Osteoblast (primary cell): ENCODE measurements around the gene DHX32. TPM values are rescaled to one million over a fixed set of nuclear protein-coding genes. Genes with fewer than 3 reads are reported as not detected.

ENCODE experiments used
- DNase-seq: peaks from one replicate; pipeline ENCODE4 v3.0.0; 2011; ENCODE audit warnings: low spot score, mixed read lengths; ENCODE audit not compliant: insufficient read length; ENCODE audit errors: missing footprints
- H2AFZ ChIP-seq: 2 replicates; pipeline ENCODE4 v1.6.0; 2011; ENCODE audit warnings: mild to moderate bottlenecking, low read length
- H3K27ac ChIP-seq: 2 replicates; pipeline ENCODE4 v1.5.1; 2011; ENCODE audit warnings: mild to moderate bottlenecking, low read depth, low read length, moderate library complexity
- H3K27me3 ChIP-seq: 2 replicates; pipeline ENCODE4 v1.6.0; 2012; ENCODE audit warnings: mild to moderate bottlenecking, control low read depth, inconsistent platforms, low read length, moderate library complexity; ENCODE audit not compliant: insufficient read depth
- H3K36me3 ChIP-seq: 2 replicates; pipeline ENCODE4 v1.5.1; 2011; ENCODE audit warnings: mild to moderate bottlenecking, low read length, control low read depth, moderate library complexity; ENCODE audit not compliant: insufficient read depth
- H3K4me1 ChIP-seq: 2 replicates; pipeline ENCODE4 v1.5.1; 2011; ENCODE audit warnings: mild to moderate bottlenecking, low read length, control low read depth, moderate library complexity; ENCODE audit not compliant: insufficient read depth
- H3K4me2 ChIP-seq: 2 replicates; pipeline ENCODE4 v1.6.0; 2011; ENCODE audit warnings: mild to moderate bottlenecking, low read length; ENCODE audit not compliant: insufficient read depth
- H3K4me3 ChIP-seq: fragments of 200-600 bp; sonication (generic); 3 replicates; pipeline ENCODE4 v1.5.1; 2012; ENCODE audit warnings: mild to moderate bottlenecking, low read length, inconsistent platforms; ENCODE audit not compliant: insufficient read depth
- H3K79me2 ChIP-seq: 2 replicates; pipeline ENCODE4 v1.6.0; 2012; ENCODE audit warnings: mild to moderate bottlenecking, low read length, control low read depth, inconsistent platforms; ENCODE audit not compliant: insufficient read depth
- H3K9me3 ChIP-seq: 2 replicates; pipeline ENCODE4 v1.5.1; 2011; ENCODE audit warnings: low read depth, low read length, control low read depth
- H4K20me1 ChIP-seq: 2 replicates; pipeline ENCODE4 v1.6.0; 2012; ENCODE audit warnings: mild to moderate bottlenecking, low read length, control low read depth; ENCODE audit not compliant: insufficient read depth
- CTCF ChIP-seq: IDR thresholded peaks from 2 replicates; pipeline ENCODE4 v1.5.1; 2011; ENCODE audit warnings: mild to moderate bottlenecking, low read depth, low read length, moderate library complexity; ENCODE audit errors: extremely low read depth
- total RNA-seq: library from RNA; depleted of rRNA; stranded (reverse); fragments of >200 nt; gene quantifications from 2 replicates; pipeline ENCODE4 v1.2.3, GENCODE V29; 2012

The DHX32 gene
- total RNA-seq, 1 donor, result 52.8 TPM

- H3K4me1 ChIP-seq, result no peaks in the 10 kb centered on the region
- H3K4me3 ChIP-seq, result no peak overlapping the region
- H2AFZ ChIP-seq, result no peak overlapping the region
- H3K9me3 ChIP-seq, result no peaks in the 10 kb centered on the region
- H3K4me2 ChIP-seq, result no peak overlapping the region
- DNase-seq, result no peak
- H3K27me3 ChIP-seq, result no peaks in the 10 kb centered on the region
- H3K27ac ChIP-seq, result no peak overlapping the region
- TF ChIP-seq CTCF, result no peak
- peaks cover 3% of the 10 kb centered on the region for H4K20me1 ChIP-seq
- no peaks in the 10 kb centered on the region for H3K79me2 ChIP-seq
- H3K36me3 ChIP-seq, result peaks cover 19% of the 10 kb centered on the region
Observed at GRCh38 chr10:125865120-125865519, 16.0 kb downstream of the DHX32 start.

GRCh38 chr10:125859128-125859817 lies 21.8 kb downstream of the DHX32 start:
- DNase-seq, result no peak
- Histone ChIP-seq H3K36me3 (peaks cover 28% of the 10 kb centered on the region), H3K4me2 (no peak overlapping the region), H3K4me1 (no peaks in the 10 kb centered on the region), H3K79me2 (no peaks in the 10 kb centered on the region), H4K20me1 (no peaks in the 10 kb centered on the region), H2AFZ (no peak overlapping the region), H3K4me3 (no peak overlapping the region), H3K27me3 (no peaks in the 10 kb centered on the region), H3K9me3 (no peaks in the 10 kb centered on the region), H3K27ac (no peak overlapping the region)
- no peak for TF ChIP-seq CTCF

DNA sequence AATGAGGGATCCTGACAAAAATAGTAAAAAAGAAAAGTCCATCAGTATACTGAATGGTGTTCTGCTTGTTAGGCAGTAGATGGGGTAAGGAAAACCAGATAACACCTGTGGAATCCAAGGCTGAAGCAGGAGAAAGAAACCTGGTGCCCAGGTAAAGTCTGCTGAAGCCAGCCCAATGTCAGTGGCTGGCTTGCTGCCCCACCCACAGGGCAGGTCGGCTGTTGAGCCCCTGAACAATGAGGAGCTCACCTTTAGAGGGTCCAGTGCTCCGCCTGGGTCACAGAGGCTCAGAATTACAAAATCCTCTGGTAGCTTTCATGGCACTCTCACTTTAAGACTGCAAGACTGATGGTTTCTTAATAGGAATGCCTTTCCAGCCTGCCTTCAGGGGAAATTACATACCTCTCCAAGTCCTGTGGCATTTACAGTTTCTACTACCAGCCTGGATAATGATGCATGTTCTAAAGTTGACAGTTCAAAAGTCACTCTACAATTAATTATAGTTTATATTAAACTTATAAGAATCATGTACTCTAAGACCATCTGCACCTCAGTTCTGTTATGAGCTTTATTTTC lies 23.8 kb downstream of the DHX32 start:
- H3K9me3 ChIP-seq, result no peaks in the 10 kb centered on the region
- no peak for TF ChIP-seq CTCF
- H3K4me3 ChIP-seq, result no peak overlapping the region
- H4K20me1 ChIP-seq, result no peaks in the 10 kb centered on the region
- H3K4me2 ChIP-seq, result no peak overlapping the region
- no peaks in the 10 kb centered on the region for H3K79me2 ChIP-seq
- no peaks in the 10 kb centered on the region for H3K4me1 ChIP-seq
- no peak overlapping the region for H3K27ac ChIP-seq
- H2AFZ ChIP-seq, result no peak overlapping the region
- H3K36me3 ChIP-seq, result peaks cover 36% of the 10 kb centered on the region
- no peaks in the 10 kb centered on the region for H3K27me3 ChIP-seq
- DNase-seq, result no peak

DNA sequence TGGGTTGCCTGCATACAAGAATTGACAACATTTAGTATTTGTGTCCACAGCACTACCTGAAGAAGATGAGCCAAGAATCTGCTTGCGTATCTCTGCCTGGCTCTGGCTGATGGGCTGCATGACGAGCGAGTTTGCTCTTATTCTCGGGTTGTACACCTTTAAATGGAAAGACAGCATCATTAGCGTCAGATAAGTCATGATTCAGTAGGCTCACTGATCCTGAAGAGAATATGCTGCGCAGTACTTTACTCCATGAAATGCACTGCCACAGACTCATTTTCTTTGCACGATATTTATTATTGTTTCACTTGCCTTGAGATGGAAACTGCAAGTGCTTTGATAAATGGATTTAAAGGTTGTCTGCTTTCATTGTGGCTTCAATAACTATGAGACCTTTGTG lies 28.6 kb downstream of the DHX32 start:
- no peak overlapping the region for H3K27ac ChIP-seq
- H3K4me1 ChIP-seq, result no peaks in the 10 kb centered on the region
- H3K9me3 ChIP-seq, result no peaks in the 10 kb centered on the region
- no peaks in the 10 kb centered on the region for H3K27me3 ChIP-seq
- no peaks in the 10 kb centered on the region for H3K79me2 ChIP-seq
- no peak for DNase-seq
- H2AFZ ChIP-seq, result no peak overlapping the region
- no peaks in the 10 kb centered on the region for H4K20me1 ChIP-seq
- no peak for TF ChIP-seq CTCF
- H3K4me2 ChIP-seq, result no peak overlapping the region
- H3K4me3 ChIP-seq, result no peak overlapping the region
- peaks cover 52% of the 10 kb centered on the region for H3K36me3 ChIP-seq
